ENCODE results near the gene ANKS1B. TPM values are rescaled to one million over a fixed set of nuclear protein-coding genes. Genes with fewer than 3 reads are reported as not detected.

ANKS1B gene
- total RNA-seq, 1 experiment from 2014 or later = 0.10 TPM

- no peak for DNase-seq (ENCODE audit: extremely low read depth, low read depth)
Observed at GRCh38 chr12:99495799-99496198, 488.9 kb downstream of the ANKS1B start.

GRCh38 chr12:99493197-99493596 lies 491.5 kb downstream of the ANKS1B start:
- DNase-seq (ENCODE audit: extremely low read depth, low read depth) = no peak

- DNase-seq (ENCODE audit: extremely low read depth, low read depth) = no peak
Observed at GRCh38 chr12:99486277-99486676, 498.5 kb downstream of the ANKS1B start.

- no peak for DNase-seq (ENCODE audit: extremely low read depth, low read depth)
Observed at GRCh38 chr12:99479149-99479548, 505.6 kb downstream of the ANKS1B start.

GRCh38 chr12:99476956-99477355 lies 507.8 kb downstream of the ANKS1B start:
- no peak for DNase-seq (ENCODE audit: extremely low read depth, low read depth)

GRCh38 chr12:99455350-99456035 lies 529.2 kb downstream of the ANKS1B start:
- no peak for DNase-seq (ENCODE audit: extremely low read depth, low read depth)

GRCh38 chr12:99454539-99455172 lies 530.1 kb downstream of the ANKS1B start:
- DNase-seq (ENCODE audit: extremely low read depth, low read depth) = no peak

GRCh38 chr12:99453836-99454538 lies 530.7 kb downstream of the ANKS1B start:
- no peak for DNase-seq (ENCODE audit: extremely low read depth, low read depth)

GRCh38 chr12:99450036-99450630 lies 534.6 kb downstream of the ANKS1B start:
- no peak for DNase-seq (ENCODE audit: extremely low read depth, low read depth)

- DNase-seq (ENCODE audit: extremely low read depth, low read depth) = no peak
Observed at GRCh38 chr12:99444859-99445316, 539.8 kb downstream of the ANKS1B start.

GRCh38 chr12:99442758-99443157 lies 542.0 kb downstream of the ANKS1B start:
- DNase-seq (ENCODE audit: extremely low read depth, low read depth) = no peak

- no peak for DNase-seq (ENCODE audit: extremely low read depth, low read depth)
Observed at GRCh38 chr12:99439399-99439798, 545.3 kb downstream of the ANKS1B start.

GRCh38 chr12:99436584-99436983 lies 548.2 kb downstream of the ANKS1B start:
- no peak for DNase-seq (ENCODE audit: extremely low read depth, low read depth)

GRCh38 chr12:99435095-99435791 lies 549.5 kb downstream of the ANKS1B start:
- no peak for DNase-seq (ENCODE audit: extremely low read depth, low read depth)

- DNase-seq (ENCODE audit: extremely low read depth, low read depth) = no peak
Observed at GRCh38 chr12:99433155-99433554, 551.6 kb downstream of the ANKS1B start.

- DNase-seq (ENCODE audit: extremely low read depth, low read depth) = no peak
Observed at GRCh38 chr12:99431203-99431602, 553.5 kb downstream of the ANKS1B start.

GRCh38 chr12:99427104-99427503 lies 557.6 kb downstream of the ANKS1B start:
- DNase-seq (ENCODE audit: extremely low read depth, low read depth) = no peak

- no peak for DNase-seq (ENCODE audit: extremely low read depth, low read depth)
Observed at GRCh38 chr12:99418379-99418778, 566.4 kb downstream of the ANKS1B start.

- no peak for DNase-seq (ENCODE audit: extremely low read depth, low read depth)
Observed at GRCh38 chr12:99413751-99414150, 571.0 kb downstream of the ANKS1B start.

- DNase-seq (ENCODE audit: extremely low read depth, low read depth) = no peak
Observed at GRCh38 chr12:99393763-99394162, 591.0 kb downstream of the ANKS1B start.
